ENCODE measurements around the gene MZT2B.
"Not testable (repeated sequence)": the region's sequence is repeated elsewhere in the genome, so short reads cannot be mapped to it uniquely, and the experiment has no call there.

DNA sequence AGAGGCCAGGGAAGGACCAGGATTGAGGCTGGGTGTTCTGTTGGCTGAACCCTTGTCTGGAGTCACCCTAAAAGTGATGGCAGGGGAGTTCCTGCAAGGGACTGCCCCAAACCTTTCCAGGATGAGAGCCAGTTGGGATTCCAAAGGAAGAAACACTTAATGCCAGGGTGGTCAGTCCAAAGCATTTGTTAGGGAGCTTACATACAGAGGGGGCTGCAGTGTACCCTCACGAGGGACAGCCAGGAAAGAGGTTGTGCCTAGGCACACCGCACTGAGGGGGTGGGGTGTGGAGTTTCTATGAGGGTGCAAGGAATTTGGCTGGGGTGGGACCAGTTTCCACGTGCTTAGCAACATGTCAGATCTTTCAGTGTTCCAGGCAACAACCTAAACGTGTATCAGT is 6.9 kb downstream of the MZT2B start:
- not testable (repeated sequence) for TF ChIP-seq CTCF (IDR thresholded peaks at IDR 0.05; ENCODE audit: low read depth, low read length, poor library complexity, severe bottlenecking); EZH2phosphoT487 (IDR thresholded peaks at IDR 0.05; ENCODE audit: borderline replicate concordance, low read length)
